A549 (cell line): ENCODE results near the gene ATP13A5.

Experiments
- HOXB13 ChIP-seq: fragments of 250-450 bp; sonication (Bioruptor Pico); IDR thresholded peaks from 2 replicates; pipeline ENCODE4 v1.5.0; 2020; ENCODE audit warnings: low read depth, mild to moderate bottlenecking, moderate library complexity
- JUN ChIP-seq, 2 experiments: fragments of >200 bp; sonication (Bioruptor Twin); formaldehyde crosslinking; IDR thresholded peaks; 2 replicates in 1 of 2; 3 replicates in 1 of 2; pipeline ENCODE4 v1.6.1; 2016 to 2017
- KDM1A ChIP-seq: fragments of 200-600 bp; sonication (generic); IDR thresholded peaks from 2 replicates; pipeline ENCODE4 v1.6.1; 2016; ENCODE audit warnings: low read depth, mild to moderate bottlenecking
- MYC ChIP-seq: IDR thresholded peaks from 2 replicates; pipeline ENCODE4 v1.6.1; 2012; ENCODE audit warnings: mild to moderate bottlenecking, inconsistent platforms, low read length, improper control_type of control experiment, borderline replicate concordance
- NR3C1 ChIP-seq: fragments of >200 bp; sonication (Bioruptor Twin); formaldehyde crosslinking; IDR thresholded peaks from 3 replicates; pipeline ENCODE4 v1.6.1; 2017
- POLR2A ChIP-seq: IDR thresholded peaks from 2 replicates; pipeline ENCODE4 v1.6.1; 2012; ENCODE audit warnings: mild to moderate bottlenecking, low read length
- RFX5 ChIP-seq: fragments of 450-650 bp; IDR thresholded peaks from 2 replicates; pipeline ENCODE4 v1.7.1; 2014; ENCODE audit warnings: antibody characterized with exemption, mild to moderate bottlenecking, moderate library complexity
- TF ChIP-seq, protein P1 (sequence below): fragments of >200 bp; sonication (Bioruptor Twin); formaldehyde crosslinking; IDR thresholded peaks from 3 replicates; pipeline ENCODE4 v1.5.1; 2016
- TF ChIP-seq, protein P2 (sequence below): fragments of 150-350 bp; IDR thresholded peaks from 2 replicates; pipeline ENCODE4 v1.6.1; 2014; ENCODE audit warnings: low read depth, mild to moderate bottlenecking, low read length
- TF ChIP-seq, protein P3 (sequence below): fragments of 450-650 bp; IDR thresholded peaks from 2 replicates; pipeline ENCODE4 v1.6.1; 2014; ENCODE audit warnings: antibody characterized with exemption
- TF ChIP-seq, protein P4 (sequence below): fragments of 200-600 bp; sonication (generic); IDR thresholded peaks from 2 replicates; pipeline ENCODE4 v1.6.1; 2016; ENCODE audit warnings: antibody characterized with exemption, mild to moderate bottlenecking, moderate library complexity

DNA sequence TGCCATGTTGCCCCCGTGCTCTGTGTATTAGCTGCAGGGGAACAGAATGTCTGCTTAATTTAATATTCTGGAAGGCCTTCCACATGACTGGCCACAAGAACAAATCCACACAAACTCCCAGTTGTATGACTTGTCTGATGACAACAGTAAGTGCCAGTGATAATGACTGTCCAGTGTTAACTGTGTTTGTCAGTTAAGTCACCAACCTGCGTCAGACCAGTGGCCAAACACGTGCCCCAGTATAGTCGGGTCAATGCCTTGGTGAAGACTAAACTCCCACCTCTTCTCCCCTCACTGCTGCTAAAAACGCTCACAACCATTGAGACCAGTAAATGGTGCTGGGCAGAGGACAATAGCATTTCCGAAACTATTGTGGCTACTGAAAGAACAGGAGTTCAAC, 9.8 kb upstream of the ATP13A5 start:
- TF ChIP-seq, protein P1, sequence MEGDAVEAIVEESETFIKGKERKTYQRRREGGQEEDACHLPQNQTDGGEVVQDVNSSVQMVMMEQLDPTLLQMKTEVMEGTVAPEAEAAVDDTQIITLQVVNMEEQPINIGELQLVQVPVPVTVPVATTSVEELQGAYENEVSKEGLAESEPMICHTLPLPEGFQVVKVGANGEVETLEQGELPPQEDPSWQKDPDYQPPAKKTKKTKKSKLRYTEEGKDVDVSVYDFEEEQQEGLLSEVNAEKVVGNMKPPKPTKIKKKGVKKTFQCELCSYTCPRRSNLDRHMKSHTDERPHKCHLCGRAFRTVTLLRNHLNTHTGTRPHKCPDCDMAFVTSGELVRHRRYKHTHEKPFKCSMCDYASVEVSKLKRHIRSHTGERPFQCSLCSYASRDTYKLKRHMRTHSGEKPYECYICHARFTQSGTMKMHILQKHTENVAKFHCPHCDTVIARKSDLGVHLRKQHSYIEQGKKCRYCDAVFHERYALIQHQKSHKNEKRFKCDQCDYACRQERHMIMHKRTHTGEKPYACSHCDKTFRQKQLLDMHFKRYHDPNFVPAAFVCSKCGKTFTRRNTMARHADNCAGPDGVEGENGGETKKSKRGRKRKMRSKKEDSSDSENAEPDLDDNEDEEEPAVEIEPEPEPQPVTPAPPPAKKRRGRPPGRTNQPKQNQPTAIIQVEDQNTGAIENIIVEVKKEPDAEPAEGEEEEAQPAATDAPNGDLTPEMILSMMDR = no peak
- TF ChIP-seq, protein P2, sequence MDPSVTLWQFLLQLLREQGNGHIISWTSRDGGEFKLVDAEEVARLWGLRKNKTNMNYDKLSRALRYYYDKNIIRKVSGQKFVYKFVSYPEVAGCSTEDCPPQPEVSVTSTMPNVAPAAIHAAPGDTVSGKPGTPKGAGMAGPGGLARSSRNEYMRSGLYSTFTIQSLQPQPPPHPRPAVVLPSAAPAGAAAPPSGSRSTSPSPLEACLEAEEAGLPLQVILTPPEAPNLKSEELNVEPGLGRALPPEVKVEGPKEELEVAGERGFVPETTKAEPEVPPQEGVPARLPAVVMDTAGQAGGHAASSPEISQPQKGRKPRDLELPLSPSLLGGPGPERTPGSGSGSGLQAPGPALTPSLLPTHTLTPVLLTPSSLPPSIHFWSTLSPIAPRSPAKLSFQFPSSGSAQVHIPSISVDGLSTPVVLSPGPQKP = no peak
- TF ChIP-seq RFX5 (no peak), NR3C1 (no peak), KDM1A (no peak), MYC (no peak), JUN (IDR thresholded peaks at IDR 0.05) (no peak), POLR2A (no peak), HOXB13 (CRISPR knock-in tag) (no peak)
- TF ChIP-seq, protein P3, sequence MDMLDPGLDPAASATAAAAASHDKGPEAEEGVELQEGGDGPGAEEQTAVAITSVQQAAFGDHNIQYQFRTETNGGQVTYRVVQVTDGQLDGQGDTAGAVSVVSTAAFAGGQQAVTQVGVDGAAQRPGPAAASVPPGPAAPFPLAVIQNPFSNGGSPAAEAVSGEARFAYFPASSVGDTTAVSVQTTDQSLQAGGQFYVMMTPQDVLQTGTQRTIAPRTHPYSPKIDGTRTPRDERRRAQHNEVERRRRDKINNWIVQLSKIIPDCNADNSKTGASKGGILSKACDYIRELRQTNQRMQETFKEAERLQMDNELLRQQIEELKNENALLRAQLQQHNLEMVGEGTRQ = no peak
- TF ChIP-seq, protein P4, sequence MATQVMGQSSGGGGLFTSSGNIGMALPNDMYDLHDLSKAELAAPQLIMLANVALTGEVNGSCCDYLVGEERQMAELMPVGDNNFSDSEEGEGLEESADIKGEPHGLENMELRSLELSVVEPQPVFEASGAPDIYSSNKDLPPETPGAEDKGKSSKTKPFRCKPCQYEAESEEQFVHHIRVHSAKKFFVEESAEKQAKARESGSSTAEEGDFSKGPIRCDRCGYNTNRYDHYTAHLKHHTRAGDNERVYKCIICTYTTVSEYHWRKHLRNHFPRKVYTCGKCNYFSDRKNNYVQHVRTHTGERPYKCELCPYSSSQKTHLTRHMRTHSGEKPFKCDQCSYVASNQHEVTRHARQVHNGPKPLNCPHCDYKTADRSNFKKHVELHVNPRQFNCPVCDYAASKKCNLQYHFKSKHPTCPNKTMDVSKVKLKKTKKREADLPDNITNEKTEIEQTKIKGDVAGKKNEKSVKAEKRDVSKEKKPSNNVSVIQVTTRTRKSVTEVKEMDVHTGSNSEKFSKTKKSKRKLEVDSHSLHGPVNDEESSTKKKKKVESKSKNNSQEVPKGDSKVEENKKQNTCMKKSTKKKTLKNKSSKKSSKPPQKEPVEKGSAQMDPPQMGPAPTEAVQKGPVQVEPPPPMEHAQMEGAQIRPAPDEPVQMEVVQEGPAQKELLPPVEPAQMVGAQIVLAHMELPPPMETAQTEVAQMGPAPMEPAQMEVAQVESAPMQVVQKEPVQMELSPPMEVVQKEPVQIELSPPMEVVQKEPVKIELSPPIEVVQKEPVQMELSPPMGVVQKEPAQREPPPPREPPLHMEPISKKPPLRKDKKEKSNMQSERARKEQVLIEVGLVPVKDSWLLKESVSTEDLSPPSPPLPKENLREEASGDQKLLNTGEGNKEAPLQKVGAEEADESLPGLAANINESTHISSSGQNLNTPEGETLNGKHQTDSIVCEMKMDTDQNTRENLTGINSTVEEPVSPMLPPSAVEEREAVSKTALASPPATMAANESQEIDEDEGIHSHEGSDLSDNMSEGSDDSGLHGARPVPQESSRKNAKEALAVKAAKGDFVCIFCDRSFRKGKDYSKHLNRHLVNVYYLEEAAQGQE = no peak
